HepG2 (cell line): Measurements from ENCODE around the gene ZNF428. TPM values are rescaled to one million over a fixed set of nuclear protein-coding genes. Genes with fewer than 3 reads are reported as not detected.

Experiments
- CENPBD1 ChIP-seq: sonication (generic); formaldehyde crosslinking; IDR thresholded peaks from 2 replicates; pipeline ENCODE4 v1.8.0; 2022; ENCODE audit warnings: missing genetic modification reagents, low read depth, mild to moderate bottlenecking, borderline replicate concordance
- EP300 ChIP-seq, 3 experiments: sonication (generic) in 1 of 3; formaldehyde crosslinking in 1 of 3; IDR thresholded peaks; 2 replicates each; pipeline versions ENCODE4 v1.5.1 to v1.6.1; 2011 to 2020; ENCODE audit warnings: low read depth in 2 of 3, low read length in 2 of 3, borderline replicate concordance in 1 of 3, improper control_type of control experiment in 1 of 3, mild to moderate bottlenecking in 1 of 3, missing genetic modification reagents in 1 of 3, moderate library complexity in 1 of 3
- ESRRA ChIP-seq: sonication (generic); formaldehyde crosslinking; IDR thresholded peaks from 2 replicates; pipeline ENCODE4 v1.5.1; 2020; ENCODE audit warnings: mild to moderate bottlenecking, low read depth, missing genetic modification reagents
- ISX ChIP-seq: sonication (generic); formaldehyde crosslinking; conservative IDR thresholded peaks from 2 replicates; pipeline ENCODE4 v1.5.0; 2020; ENCODE audit warnings: missing genetic modification reagents
- KDM5B ChIP-seq: sonication (generic); formaldehyde crosslinking; IDR thresholded peaks from 2 replicates; pipeline ENCODE4 v1.4.0; 2020; ENCODE audit warnings: missing genetic modification reagents, mild to moderate bottlenecking, borderline replicate concordance
- MTA1 ChIP-seq: sonication (generic); formaldehyde crosslinking; IDR thresholded peaks from 2 replicates; pipeline ENCODE4 v1.4.0; 2020; ENCODE audit warnings: missing genetic modification reagents, mild to moderate bottlenecking, borderline replicate concordance
- NCOA5 ChIP-seq: sonication (generic); formaldehyde crosslinking; IDR thresholded peaks from 2 replicates; pipeline ENCODE4 v1.4.0; 2020; ENCODE audit warnings: missing genetic modification reagents
- NR0B2 ChIP-seq: sonication (generic); formaldehyde crosslinking; IDR thresholded peaks from 2 replicates; pipeline ENCODE4 v1.4.0; 2020; ENCODE audit warnings: mild to moderate bottlenecking, missing genetic modification reagents
- NR2F6 ChIP-seq, 2 experiments: IDR thresholded peaks; 2 replicates each; pipeline ENCODE4 v1.6.1; 2016; ENCODE audit warnings: antibody characterized with exemption in 1 of 2, mild to moderate bottlenecking in 1 of 2
- PAF1 ChIP-seq: IDR thresholded peaks from 2 replicates; pipeline ENCODE4 v1.6.1; 2016; ENCODE audit warnings: missing genetic modification reagents, missing compliant biosample characterization
- PLRG1 ChIP-seq: fragments of 450-650 bp; conservative IDR thresholded peaks from 2 replicates; pipeline ENCODE4 v1.6.1; 2016
- SPEN ChIP-seq: sonication (generic); formaldehyde crosslinking; IDR thresholded peaks from 2 replicates; pipeline ENCODE4 v1.5.1; 2020; ENCODE audit warnings: low read depth, mild to moderate bottlenecking, missing genetic modification reagents
- YY1 ChIP-seq: IDR thresholded peaks from 2 replicates; pipeline ENCODE4 v1.6.1; 2011; ENCODE audit warnings: low read length, low read depth, moderate library complexity, mild to moderate bottlenecking; ENCODE audit not compliant: insufficient read depth, insufficient replicate concordance
- ZNF121 ChIP-seq: sonication (generic); formaldehyde crosslinking; IDR thresholded peaks from 2 replicates; pipeline ENCODE4 v1.5.0; 2020; ENCODE audit warnings: mild to moderate bottlenecking, missing genetic modification reagents
- ZNF318 ChIP-seq: sonication (generic); formaldehyde crosslinking; IDR thresholded peaks from 2 replicates; pipeline ENCODE4 v1.4.0; 2020; ENCODE audit warnings: mild to moderate bottlenecking, missing genetic modification reagents
- ZNF343 ChIP-seq: sonication (generic); formaldehyde crosslinking; IDR thresholded peaks from 2 replicates; pipeline ENCODE4 v1.4.0; 2020; ENCODE audit warnings: mild to moderate bottlenecking, missing genetic modification reagents
- ZNF354B ChIP-seq: sonication (generic); formaldehyde crosslinking; IDR thresholded peaks from 2 replicates; pipeline ENCODE4 v1.8.0; 2022; ENCODE audit warnings: mild to moderate bottlenecking, missing genetic modification reagents
- polyA plus RNA-seq, 8 experiments: library from polyadenylated mRNA; depleted of rRNA in 3 of 8; stranded (reverse) in 7 of 8; unstranded in 1 of 8; fragments of >200 nt; fragmentation: Illumina TruSeq in 4 of 8; extraction: Trizol in 4 of 8; gene quantifications; 2 replicates each; pipeline versions ENCODE4 v1.2.1 to v1.2.3, GENCODE V29; 2011 to 2016; ENCODE audit warnings: low read depth in 4 of 8, missing spikeins in 1 of 8, mixed read lengths in 1 of 8; ENCODE audit not compliant: insufficient read depth in 1 of 8
- total RNA-seq, 5 experiments: library from RNA; depleted of rRNA; stranded (reverse); fragments of >200 nt; fragmentation: Illumina TruSeq; extraction: Trizol; gene quantifications; 2 replicates each; pipeline ENCODE4 v1.2.3, GENCODE V29; 2016; ENCODE audit warnings: low read depth in 1 of 5
- TF ChIP-seq, protein P1 (sequence below): IDR thresholded peaks from 2 replicates; pipeline ENCODE4 v1.6.1; 2016; ENCODE audit warnings: control low read depth

Gene ZNF428
- total and polyA plus RNA-seq, 2 of the 13 experiments (the other 11 are each of a cell fraction or from before 2014, with no cell fraction given): 10.4 to 26.9 TPM

DNA sequence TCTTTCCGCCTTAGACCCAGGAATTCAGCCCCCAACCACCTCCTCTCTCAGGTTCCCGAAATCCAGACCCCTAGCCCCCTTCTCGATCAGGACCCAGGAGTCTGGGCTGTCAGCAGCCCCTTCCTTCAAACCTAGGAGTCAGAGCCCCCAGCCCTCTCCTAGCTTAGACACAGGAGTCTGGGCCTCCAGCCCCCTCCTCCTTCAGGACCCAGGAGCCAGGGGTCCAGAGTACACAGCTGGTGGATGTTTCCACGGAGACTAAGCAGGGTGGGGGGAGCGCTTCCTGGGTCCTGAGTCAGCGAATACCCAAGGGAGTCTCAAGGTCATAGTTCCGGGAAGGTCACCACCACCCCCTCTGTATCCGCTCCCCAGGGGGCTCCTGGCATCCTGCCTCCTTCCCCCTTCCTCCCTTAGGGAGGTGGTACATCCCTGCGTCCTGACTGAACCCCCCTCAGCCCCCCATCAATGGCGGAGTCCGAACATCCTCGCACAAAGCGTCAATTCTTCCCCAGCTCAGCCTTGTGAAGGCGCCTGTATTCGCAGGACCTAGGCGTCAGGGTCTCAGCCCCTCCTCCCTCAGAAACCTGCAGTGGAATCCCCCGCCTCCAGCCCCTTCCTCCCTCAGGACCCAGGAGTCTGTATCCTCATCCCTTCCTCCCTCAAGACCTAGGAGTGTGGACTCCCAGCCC, 15.6 kb upstream of the ZNF428 start (continued):
- TF ChIP-seq EP300 (IDR thresholded peaks at IDR 0.05; ENCODE audit: low read depth in 2 of 2, low read length in 2 of 2) (peak in 1 of 2 experiments; percentile 42; a peak in 1 of 4 replicates), EP300 (CRISPR knock-in tag; IDR thresholded peaks at IDR 0.05; ENCODE audit: borderline replicate concordance) (no peak), SPEN (peak; percentile 48; the same call in 1 of the 2 replicates), ZNF354B (CRISPR knock-in tag) (no peak), PLRG1 (no peak), NCOA5 (no peak), ZNF121 (no peak), ZNF318 (CRISPR knock-in tag) (0 out of 2 replicates have a peak, but pooled peaks have one; percentile 28), NR2F6 (IDR thresholded peaks at IDR 0.05) (peak; percentile 33; the same call in 1 of the 2 replicates), NR2F6 (CRISPR knock-in tag; IDR thresholded peaks at IDR 0.05) (no peak; the same call in 1 of the 2 replicates), NR0B2 (CRISPR knock-in tag) (no peak), YY1 (peak; percentile 32), KDM5B (CRISPR knock-in tag) (0 out of 2 replicates have a peak, but pooled peaks have one; percentile 48), ZNF343 (CRISPR knock-in tag) (peak; percentile 67; the same call in 1 of the 2 replicates), ISX (CRISPR knock-in tag) (no peak), CENPBD1 (no peak), ESRRA (CRISPR knock-in tag) (peak; percentile 95), PAF1 (no peak), MTA1 (peak; percentile 70; the same call in 1 of the 2 replicates)
- TF ChIP-seq, protein P1, sequence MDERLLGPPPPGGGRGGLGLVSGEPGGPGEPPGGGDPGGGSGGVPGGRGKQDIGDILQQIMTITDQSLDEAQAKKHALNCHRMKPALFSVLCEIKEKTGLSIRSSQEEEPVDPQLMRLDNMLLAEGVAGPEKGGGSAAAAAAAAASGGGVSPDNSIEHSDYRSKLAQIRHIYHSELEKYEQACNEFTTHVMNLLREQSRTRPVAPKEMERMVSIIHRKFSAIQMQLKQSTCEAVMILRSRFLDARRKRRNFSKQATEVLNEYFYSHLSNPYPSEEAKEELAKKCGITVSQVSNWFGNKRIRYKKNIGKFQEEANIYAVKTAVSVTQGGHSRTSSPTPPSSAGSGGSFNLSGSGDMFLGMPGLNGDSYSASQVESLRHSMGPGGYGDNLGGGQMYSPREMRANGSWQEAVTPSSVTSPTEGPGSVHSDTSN: no peak
